ENCODE measurements around the gene PTPRR.
"Not testable (repeated sequence)": the region's sequence is repeated elsewhere in the genome, so short reads cannot be mapped to it uniquely, and the experiment has no call there.

PTPRR gene

DNA sequence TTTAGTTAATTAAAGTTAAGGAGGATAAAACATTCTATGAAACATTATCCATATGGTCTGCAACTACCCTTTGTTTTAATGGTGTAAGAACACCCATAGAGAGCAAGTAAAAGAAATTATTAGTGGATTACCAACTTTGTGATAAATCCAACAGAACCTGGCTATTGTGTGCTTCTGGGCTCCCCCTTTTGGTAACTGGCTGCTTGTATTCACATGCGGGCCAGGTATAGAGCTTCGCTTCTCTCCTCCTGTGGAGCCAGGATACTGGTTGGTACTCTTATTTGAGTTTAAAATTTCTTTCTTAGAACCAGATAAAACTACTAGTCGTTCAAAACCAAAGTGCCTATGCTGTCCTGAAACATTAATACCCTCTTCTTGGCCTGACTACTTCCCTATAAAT, 81.0 kb downstream of the PTPRR start:
- no peak for DNase-seq

DNA sequence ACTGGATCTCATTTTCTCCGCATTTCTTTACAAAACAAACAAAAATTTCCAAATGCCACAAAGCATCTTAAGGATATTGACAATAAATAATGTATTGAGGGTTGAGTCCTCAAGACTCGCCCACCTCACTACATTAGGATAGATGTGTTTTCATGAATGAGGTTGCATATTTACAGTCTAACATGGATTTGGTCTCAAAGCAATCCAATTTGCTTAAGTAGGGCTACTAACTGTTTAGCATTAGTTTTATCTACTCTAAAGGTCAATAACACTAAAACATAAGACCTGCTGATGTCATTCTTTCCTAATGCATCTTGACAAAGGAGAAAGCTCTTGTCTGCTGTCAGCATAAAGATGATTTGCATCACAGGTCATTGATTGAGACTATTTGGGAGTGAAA, 82.4 kb downstream of the PTPRR start:
- DNase-seq, result no peak

DNA sequence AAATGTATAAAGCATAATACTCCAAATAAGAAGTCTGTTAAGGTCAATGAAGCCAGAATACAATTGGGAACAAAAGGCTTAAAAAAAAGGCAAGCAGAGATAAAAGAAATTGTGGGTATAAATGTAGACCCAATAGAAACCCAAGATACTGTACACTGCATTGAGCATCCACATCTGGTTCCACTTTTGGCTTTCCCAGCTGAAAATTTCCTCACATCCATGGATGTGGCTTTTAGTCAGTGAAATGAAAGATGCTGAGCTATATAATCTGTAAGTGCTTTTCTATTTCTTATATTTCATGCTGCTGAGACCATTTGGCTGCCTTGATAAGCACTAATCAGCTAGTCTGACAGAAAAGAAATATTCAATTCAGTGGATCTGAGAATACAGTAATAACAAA, 83.5 kb downstream of the PTPRR start:
- no peak for DNase-seq

DNA sequence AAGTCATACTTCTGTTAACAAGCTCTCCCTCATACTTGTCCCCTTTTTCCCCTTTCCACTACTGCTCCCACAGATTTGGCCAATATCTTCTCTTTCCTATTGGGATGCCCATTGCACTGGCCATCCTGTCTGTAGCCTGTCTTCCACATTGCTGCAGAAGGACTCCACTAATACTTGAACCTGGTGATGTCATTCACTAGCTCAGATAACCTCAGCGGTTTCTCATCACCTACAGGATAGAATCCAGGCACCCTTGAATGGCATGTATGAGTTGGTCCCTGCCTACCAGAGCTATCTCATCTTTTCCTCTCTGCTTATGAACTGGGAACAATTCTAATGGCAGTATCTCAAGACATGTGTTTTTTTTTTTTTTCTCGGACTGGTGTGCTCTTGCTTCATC, 84.6 kb downstream of the PTPRR start:
- DNase-seq, result no peak

DNA sequence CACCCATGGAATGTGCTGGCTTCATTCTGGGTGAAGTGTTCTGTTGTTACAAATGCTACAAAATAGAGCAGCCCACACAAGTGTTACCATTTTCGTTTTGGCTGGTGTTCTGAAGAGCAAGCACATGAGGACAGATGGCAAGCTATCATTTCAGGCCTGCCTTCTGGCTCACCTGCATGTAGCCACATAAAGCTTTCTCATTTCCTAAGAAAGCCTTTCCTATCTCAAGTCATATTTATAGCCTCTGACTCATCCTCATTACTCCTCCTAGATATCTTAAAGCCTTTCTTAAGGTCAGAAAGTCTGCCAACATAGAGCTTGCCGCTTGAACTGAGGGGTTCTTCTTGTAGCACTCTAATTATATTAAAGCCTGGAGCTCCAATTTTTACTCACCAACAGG, 89.0 kb downstream of the PTPRR start:
- no peak for DNase-seq

DNA sequence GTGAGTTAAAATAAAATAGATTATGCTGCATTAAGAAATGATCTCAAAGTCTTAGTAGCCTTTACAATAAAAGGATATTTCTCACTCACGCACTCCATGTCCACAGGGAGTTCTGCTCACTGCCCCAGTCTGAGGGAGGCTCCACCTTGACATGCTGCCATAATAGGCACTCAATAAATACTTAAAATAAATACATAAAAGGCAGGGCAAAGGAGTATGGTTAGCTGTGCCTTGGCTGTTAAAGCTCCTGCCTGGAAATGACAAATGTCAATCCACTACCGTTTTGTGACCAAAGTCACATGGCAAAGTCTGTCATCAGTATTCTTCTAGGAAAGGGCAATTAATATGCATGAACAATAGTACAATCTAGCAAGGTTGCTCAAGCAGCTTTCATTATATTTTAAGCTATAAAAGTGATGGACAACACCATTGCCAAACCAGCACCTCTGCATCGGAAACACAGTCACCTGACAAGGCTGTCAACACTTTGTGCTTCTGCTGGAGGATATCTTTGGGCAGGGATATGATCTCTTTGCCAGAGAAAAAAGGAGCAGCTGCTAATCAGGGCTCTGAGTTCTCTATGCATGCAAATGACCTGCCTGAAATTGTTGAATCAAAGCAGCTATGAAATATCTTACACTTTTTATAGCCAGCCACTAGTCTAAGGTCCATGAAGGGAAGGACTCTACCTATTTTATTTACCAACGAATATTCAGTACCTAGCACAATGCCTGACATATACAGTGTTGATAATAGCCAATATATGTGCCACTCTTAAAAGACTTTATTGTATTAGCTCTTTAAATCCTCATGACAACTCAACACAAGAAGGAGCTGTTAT, 90.1 kb downstream of the PTPRR start:
- no peak for DNase-seq

DNA sequence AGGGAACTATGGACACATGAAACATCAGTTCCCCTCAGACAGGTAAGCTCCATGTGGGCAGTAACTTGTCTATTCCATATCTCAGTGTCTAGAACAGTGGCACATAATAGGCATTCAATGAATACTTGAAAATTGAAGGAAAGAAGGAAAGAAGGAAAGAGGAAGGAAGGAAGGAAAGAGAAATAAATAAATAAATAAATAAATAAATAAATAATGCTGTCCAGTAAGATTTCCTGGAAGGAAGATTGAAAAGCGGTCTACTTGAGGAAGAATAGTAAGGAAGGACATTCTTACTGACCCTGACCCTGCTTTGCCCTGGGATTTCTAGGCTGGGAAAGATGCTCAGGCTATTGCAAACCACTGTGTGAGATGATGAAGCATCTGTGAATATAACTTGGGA, 91.5 kb downstream of the PTPRR start:
- DNase-seq, result no peak

DNA sequence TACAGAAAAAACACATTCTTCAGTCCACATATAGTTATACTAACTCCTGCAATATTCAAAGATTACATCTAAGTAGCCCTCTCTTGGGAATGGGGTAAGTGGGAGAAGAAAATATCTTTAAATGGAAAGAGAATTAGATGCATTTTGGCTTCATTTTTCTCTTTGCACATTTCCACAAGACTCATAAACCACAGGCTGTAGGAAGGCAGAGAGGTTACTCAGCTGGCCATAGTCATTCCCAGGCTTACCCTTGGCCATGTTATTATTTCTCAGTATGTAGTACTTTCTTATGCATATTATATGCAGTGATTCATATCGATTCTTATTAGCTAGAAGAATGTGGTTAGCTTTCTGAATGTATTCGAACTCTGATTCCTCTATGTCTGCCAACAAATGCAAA, 92.2 kb downstream of the PTPRR start:
- no peak for DNase-seq

DNA sequence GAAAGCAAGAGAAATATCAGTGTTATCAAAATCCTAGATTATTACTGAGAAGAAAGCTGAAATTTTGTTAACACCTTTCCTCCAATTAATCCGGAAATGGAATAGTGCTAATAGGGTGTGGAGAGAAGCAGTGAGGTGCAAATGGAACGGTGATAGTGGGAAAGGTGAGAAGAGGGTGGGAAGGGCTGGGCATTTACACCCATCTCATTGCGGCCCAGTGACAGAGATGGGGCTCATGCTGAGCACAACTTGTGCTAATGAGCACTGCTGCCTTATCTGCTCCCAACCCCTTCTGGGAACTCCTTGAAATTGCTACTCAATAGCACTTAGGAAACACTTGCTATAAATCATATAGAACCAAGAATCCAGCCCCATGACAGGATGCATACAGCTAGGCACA, 94.4 kb downstream of the PTPRR start:
- DNase-seq, result no peak

DNA sequence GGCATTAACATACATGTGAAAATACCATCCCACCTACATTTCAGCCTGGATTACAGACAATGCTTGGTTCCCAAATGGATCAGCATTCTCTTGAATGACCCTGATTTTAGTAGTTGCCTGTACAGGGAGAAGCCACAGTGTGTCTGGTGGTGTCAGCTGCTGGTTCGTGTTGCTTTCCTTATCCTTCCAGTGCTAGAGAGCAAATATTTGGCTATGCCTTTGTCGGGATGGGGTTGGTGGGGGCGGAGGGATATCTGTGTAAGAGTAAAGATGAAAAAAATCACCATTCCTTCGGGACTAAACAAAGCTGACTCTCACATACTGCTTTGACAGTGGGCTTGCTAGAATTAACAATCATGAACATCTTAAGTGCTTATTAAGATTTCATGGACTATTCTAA, 96.0 kb downstream of the PTPRR start:
- no peak for DNase-seq

DNA sequence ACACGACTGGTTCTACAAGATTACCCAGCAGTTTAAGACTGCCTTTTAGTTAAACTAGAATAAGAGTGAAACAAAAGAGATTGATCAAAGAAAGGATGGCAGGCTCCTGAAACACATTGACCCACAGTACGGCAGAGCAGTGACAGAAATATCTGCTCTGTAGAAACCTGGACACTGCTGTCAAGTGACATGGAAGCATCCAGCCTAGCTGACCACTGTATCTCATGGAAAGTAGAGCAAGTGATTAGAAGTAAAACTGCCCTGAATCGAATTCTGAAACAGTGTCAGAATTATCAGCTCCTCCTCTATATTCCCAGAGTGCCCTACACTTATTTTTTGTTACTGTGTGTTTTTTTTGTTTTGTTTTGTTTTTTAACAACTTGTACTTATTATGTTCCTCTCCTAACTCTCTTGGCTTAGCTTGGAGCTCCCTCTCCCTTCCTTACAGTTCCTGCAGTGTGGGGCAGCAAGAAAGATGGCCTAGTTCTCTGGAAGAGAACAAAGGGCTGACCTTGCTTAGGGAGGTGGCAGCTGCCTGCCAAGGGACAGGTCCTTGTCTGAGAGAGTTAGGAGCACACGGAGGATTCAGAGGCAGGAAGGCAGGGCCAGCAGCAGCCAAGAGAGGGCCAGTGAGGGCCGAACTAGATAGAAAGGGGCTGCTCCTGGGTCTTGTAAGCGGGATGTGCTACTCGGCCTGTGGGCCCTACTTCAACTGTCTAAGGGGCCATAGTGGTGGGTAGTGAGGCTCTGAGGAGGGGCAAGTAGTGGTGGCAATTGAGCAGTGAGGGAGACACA, 97.2 kb downstream of the PTPRR start:
- DNase-seq, result no peak

DNA sequence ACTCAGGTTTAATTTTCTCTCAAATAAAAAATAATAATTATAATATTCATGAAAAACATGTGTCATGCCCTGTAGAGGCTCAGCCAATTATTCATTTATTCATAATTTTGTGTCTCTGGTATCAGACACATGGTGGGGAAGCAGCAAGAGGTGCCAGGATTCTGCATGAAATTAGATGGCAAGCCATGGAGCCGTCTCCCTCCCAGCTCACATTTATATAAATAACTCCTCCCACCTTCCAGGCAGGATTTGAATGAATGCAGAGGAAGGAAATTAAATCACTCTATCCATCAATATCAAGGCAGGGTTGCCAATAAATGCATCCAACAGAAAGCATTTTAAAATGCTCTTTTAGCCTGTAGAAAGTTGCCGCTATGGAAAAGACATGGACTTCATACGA, 98.1 kb downstream of the PTPRR start:
- no peak for DNase-seq

DNA sequence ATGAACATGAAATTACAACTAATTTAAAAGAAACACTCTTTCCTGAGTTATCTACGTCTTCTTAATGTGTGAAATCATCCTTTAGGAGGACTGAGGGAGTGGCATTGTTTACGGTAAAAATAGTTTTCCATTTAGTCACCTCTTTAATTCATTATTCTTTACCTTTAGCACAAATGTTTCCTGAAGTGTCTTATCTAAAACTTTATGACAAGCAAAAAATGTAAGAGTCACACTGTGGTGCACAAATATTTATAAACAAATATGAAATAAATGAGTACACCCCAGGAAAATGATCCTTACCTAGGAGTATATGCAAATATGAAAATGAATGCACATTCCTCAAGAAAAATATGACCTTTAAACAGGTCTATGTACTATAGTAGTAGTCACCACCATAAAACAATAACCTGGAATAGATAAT, 104.6 kb downstream of the PTPRR start:
- DNase-seq, result no peak

DNA sequence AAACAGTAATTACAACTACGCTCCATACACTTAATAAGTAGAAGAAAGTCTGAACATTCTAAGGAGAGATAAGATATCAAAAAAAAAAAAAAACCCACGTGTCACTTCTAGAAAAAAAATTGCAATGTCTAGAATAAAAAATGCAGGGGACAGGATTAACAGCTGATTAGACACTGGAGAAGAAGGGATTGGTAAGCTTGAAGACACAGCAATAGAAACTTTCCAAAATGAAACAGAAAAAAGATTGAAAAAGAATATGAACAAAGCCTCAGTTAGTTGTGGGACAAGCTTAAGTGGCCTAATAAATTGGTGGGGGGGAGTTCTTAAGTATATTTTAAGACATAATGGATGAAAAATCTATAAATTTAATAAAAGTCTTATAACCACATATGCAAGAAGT, 105.5 kb downstream of the PTPRR start:
- no peak for DNase-seq

DNA sequence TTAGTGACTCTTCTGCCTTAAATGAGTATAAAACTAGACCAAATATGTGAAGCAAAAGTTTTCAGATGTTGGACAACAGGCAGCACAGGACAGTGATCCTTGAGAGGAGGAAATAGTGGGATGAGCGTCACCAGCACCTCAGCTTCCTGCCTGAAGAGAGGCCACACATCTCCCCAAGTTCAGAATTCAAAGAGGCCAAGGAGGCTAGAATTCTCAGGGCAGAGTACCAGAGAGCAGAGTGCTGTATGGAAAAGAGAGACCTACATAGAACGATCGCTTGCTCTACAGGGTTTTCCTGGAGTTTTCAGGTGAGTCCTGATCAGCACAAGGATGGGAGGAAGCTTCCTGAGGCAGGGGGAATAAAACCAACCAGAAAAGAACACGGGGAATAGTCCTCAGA, 107.0 kb downstream of the PTPRR start:
- DNase-seq, result no peak

DNA sequence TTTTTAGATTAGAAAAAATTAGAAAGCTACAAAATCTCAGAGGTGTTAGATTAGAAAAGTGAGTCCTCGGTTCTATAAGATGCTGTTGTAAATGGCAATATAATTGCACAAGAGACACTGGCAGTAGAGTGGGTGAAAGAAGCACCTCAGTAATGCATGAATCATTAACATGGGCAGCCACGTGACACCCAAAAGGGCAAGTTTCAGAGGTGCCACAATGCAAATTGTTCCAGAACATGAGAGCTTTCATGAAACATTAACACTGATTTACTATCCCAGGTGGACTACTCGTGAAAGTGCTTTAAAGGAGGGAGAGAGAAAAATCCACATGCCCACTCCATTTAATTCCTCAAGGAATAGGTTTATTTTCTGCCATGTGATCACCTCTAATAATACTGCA, 108.4 kb downstream of the PTPRR start:
- no peak for DNase-seq

DNA sequence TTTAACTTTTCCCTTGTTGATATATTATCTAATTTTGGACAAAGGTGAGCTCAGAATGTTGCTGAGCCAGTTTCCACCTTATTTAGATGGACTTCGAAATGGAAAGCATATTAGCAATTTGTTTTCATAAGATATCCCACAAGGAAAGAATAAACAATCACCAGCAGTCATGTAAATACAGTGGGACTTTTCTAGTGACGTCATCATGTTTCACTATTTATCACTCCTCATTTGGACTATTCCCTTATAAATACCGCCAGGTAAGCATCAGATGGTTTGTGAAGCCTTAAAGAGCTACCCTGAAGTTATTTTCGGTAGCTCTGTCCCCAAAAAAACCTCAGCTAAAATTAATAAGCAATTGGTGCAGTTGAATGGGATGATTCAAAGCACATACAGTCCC, 110.7 kb downstream of the PTPRR start:
- no peak for DNase-seq

DNA sequence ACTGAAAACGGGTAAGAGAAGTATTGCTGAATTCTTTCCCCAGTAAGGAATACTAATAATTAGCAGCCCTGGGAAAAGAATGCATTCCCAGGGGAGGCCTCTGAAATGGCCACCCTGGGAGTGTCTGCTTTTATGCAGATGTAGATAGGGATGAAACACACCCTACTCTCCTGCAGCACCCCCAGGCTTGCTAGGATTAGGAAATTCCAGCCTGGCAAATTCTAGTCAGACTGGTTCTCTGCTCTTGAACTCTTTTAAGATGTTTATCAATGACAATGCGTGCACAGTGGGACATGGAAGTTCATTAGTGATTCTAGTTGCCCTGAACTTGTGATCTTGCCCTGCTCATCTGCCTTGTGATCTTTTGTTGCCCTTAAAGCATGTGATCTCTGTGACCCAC, 112.5 kb downstream of the PTPRR start:
- DNase-seq, result not testable (repeated sequence)

DNA sequence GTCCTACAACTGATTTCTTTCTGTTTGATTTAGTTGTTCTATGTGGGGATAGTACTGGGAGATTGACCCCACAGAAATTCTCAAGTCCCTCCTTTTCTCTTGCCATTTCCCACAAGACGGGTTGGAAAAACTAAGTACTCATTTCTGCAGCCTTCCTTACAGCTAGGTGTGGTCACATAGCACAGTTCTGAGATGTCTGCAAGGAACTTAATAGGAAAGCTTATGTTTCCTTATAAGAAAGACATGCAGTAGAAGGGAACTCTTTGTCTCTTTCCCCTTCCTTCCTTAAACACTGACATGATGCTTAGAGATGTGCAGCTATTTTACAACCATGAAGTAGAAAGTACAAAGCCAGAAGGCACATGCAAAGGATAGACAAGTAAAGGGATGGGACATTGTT, 113.7 kb downstream of the PTPRR start:
- DNase-seq, result no peak

DNA sequence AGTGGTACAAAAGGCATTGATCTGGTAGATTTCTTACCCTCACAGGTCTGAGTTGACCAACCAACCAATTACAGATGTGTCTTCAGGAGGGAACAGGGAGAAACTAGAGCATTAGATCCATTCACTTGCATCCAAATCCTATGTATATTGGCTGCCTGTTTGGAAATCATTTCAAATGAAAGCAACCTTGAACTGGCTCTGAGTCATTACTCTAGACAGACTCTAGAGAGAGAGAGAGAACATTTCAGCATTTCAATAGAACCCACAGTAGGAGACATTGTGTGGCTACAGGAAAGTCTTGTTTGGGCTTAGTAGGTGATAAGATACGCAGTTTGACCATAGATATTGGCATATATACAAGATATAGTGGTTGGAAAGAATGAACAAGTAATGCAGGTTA, 114.5 kb downstream of the PTPRR start:
- no peak for DNase-seq

DNA sequence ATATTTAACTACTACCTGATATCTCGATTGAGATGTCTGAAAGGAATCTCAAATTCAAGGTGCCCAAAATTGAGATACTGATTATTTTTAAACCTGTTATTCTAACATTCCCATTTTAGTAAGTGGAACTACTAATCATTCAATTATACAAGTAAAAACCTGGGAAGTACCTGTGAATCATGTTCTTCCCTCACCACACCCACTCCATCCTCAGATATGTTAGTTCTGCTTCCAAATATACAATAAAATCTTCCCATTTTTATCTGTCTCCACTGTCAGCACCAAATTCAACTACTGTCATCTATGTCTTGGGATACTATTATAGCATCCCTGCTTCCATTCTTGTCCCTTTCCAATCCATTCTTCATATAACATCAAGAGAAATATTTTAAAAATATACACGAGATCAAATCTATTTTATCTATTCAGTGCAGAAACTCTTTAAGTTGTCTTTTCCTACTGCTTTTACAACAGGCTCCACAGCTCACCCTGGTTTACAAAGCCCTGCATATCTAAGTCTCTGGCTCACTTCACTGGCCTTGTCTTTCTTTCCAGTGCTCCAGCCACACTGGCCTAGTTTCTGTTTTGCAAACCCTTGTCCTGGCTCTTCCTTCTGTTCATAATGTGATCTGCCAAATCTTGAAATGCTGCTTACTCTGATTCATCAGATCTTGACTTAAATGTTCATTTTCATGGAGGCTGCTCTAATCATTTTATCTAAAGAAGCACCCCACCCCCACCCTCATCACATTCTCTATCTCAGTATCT, 122.3 kb downstream of the PTPRR start:
- DNase-seq, result no peak

DNA sequence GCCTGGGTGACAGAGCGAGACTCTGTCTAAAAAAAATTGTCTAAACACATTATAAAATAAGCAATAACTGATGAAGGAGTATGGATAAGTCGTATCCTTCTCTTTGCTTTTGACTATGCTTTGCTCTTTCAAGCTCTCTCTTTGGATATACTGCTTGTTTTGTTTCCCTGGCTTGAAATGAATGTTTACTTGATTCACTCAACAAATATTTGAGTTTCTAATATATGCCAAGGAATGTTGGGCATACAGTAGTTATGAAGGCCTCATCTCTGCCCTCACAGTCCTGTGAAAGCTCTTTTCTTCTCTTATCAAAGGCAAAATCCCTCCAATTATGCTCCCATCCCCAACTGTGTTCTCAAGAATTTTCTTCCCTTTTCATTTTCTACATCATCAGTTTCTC, 123.5 kb downstream of the PTPRR start:
- no peak for DNase-seq

DNA sequence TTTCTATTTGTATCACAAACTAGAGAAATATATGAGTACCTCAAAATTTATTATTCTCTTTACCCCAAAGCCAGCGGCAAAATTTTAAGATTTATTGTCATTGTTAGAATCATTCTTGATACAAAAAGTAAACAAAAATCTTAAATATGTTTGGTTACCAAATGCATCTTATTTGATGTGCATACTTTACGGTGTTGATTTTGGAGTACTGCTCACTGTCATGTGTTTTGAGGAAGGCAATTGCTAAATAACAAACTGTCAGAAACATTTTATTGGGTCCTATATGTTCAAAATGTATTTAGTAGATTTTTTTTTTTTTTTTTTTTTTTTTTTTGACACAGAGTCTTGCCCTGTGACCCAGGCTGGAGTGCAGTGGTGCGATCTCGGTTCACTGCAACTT, 124.9 kb downstream of the PTPRR start:
- no peak for DNase-seq

DNA sequence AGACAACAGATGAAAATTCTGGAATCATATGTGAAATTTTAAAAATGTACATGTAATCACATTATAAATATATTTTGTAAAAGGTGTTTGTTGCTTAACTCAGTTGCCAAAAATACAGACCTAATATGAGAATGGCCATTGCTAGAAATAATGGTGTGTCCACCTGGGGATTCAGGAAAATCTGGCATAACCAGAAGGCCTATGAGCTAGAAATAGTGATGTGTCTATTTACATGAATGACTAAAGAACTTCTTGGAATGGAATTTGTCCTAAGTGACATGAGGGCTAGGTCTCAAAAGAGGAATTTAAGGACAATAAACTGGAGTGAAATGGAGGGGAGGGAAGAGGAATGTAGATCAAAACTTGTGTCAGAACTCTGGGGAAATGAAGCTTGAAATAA, 126.4 kb downstream of the PTPRR start:
- no peak for DNase-seq
